ENCODE data around the gene RAB10.

The RAB10 gene

GRCh38 chr2:26148501-26148900 lies 114.6 kb downstream of the RAB10 start:
- Histone ChIP-seq H3K27me3 (ENCODE audit: insufficient read depth, low read length, poor library complexity) (no peaks in the 10 kb centered on the region), H3K79me2 (ENCODE audit: insufficient read depth, low read length) (no peaks in the 10 kb centered on the region), H3K27ac (ENCODE audit: low read length) (no peak overlapping the region), H4K20me1 (ENCODE audit: insufficient read depth, low read length) (no peaks in the 10 kb centered on the region), H3K9me3 (ENCODE audit: insufficient read depth, low read length, severe bottlenecking) (no peaks in the 10 kb centered on the region), H3K4me1 (ENCODE audit: insufficient read depth, low read length) (no peaks in the 10 kb centered on the region), H3K9ac (ENCODE audit: low read depth, low read length) (no peak overlapping the region), H3K4me3 (ENCODE audit: low read depth in 1 of 2, low read length in 2 of 2) (no peak overlapping the region), H3K4me2 (ENCODE audit: insufficient read depth, low read length) (no peak overlapping the region), H3K36me3 (ENCODE audit: insufficient read depth, low read length) (no peaks in the 10 kb centered on the region), H2AFZ (ENCODE audit: low read depth, low read length) (no peak overlapping the region)
- peak; percentile 55; the same call in 1 of the 3 replicates for ATAC-seq (ENCODE audit: insufficient read depth, low read depth)
- TF ChIP-seq EZH2 (IDR thresholded peaks at IDR 0.05; ENCODE audit: borderline replicate concordance, low read depth, low read length, severe bottlenecking) = no peak
- no peak for TF ChIP-seq CTCF (IDR thresholded peaks at IDR 0.05; ENCODE audit: borderline replicate concordance, extremely low read depth, low read length, poor library complexity, severe bottlenecking)
- no peak for DNase-seq

GRCh38 chr2:26150243-26150642 lies 116.4 kb downstream of the RAB10 start:
- TF ChIP-seq EZH2 (IDR thresholded peaks at IDR 0.05; ENCODE audit: borderline replicate concordance, low read depth, low read length, severe bottlenecking) (no peak), CTCF (IDR thresholded peaks at IDR 0.05; ENCODE audit: borderline replicate concordance, extremely low read depth, low read length, poor library complexity, severe bottlenecking) (no peak)
- Histone ChIP-seq H3K79me2 (ENCODE audit: insufficient read depth, low read length) (no peaks in the 10 kb centered on the region), H2AFZ (ENCODE audit: low read depth, low read length) (no peak overlapping the region), H3K27me3 (ENCODE audit: insufficient read depth, low read length, poor library complexity) (no peaks in the 10 kb centered on the region), H3K4me2 (ENCODE audit: insufficient read depth, low read length) (no peak overlapping the region), H3K4me3 (ENCODE audit: low read depth in 1 of 2, low read length in 2 of 2) (no peak overlapping the region), H3K27ac (ENCODE audit: low read length) (no peak overlapping the region), H4K20me1 (ENCODE audit: insufficient read depth, low read length) (no peaks in the 10 kb centered on the region), H3K9ac (ENCODE audit: low read depth, low read length) (no peak overlapping the region), H3K9me3 (ENCODE audit: insufficient read depth, low read length, severe bottlenecking) (no peaks in the 10 kb centered on the region), H3K36me3 (ENCODE audit: insufficient read depth, low read length) (no peaks in the 10 kb centered on the region), H3K4me1 (ENCODE audit: insufficient read depth, low read length) (no peaks in the 10 kb centered on the region)
- ATAC-seq (ENCODE audit: insufficient read depth, low read depth) (no peak), DNase-seq (no peak)

- Histone ChIP-seq H3K27ac (ENCODE audit: low read length) (no peak overlapping the region), H3K9me3 (ENCODE audit: insufficient read depth, low read length, severe bottlenecking) (no peaks in the 10 kb centered on the region), H2AFZ (ENCODE audit: low read depth, low read length) (no peak overlapping the region), H3K4me3 (ENCODE audit: low read depth in 1 of 2, low read length in 2 of 2) (no peak overlapping the region), H3K4me1 (ENCODE audit: insufficient read depth, low read length) (no peaks in the 10 kb centered on the region), H3K36me3 (ENCODE audit: insufficient read depth, low read length) (no peaks in the 10 kb centered on the region), H3K9ac (ENCODE audit: low read depth, low read length) (no peak overlapping the region), H3K27me3 (ENCODE audit: insufficient read depth, low read length, poor library complexity) (no peaks in the 10 kb centered on the region), H3K4me2 (ENCODE audit: insufficient read depth, low read length) (no peak overlapping the region), H3K79me2 (ENCODE audit: insufficient read depth, low read length) (no peaks in the 10 kb centered on the region), H4K20me1 (ENCODE audit: insufficient read depth, low read length) (no peaks in the 10 kb centered on the region)
- DNase-seq = no peak
- no peak for ATAC-seq (ENCODE audit: insufficient read depth, low read depth)
- TF ChIP-seq CTCF (IDR thresholded peaks at IDR 0.05; ENCODE audit: borderline replicate concordance, extremely low read depth, low read length, poor library complexity, severe bottlenecking) (no peak), EZH2 (IDR thresholded peaks at IDR 0.05; ENCODE audit: borderline replicate concordance, low read depth, low read length, severe bottlenecking) (no peak)
These were observed 123.7 kb downstream of the RAB10 start for GRCh38 chr2:26157580-26157979.

- no peak overlapping the region for H2AFZ ChIP-seq (ENCODE audit: low read depth, low read length)
- TF ChIP-seq CTCF (IDR thresholded peaks at IDR 0.05; ENCODE audit: borderline replicate concordance, extremely low read depth, low read length, poor library complexity, severe bottlenecking) = no peak
- no peak for TF ChIP-seq EZH2 (IDR thresholded peaks at IDR 0.05; ENCODE audit: borderline replicate concordance, low read depth, low read length, severe bottlenecking)
- DNase-seq = no peak
These were observed 128.0 kb downstream of the RAB10 start for GRCh38 chr2:26161926-26162325.

More at GRCh38 chr2:26161926-26162325, 128.0 kb downstream of the RAB10 start:
- Histone ChIP-seq H3K9me3 (ENCODE audit: insufficient read depth, low read length, severe bottlenecking) (no peaks in the 10 kb centered on the region), H3K27ac (ENCODE audit: low read length) (no peak overlapping the region), H4K20me1 (ENCODE audit: insufficient read depth, low read length) (no peaks in the 10 kb centered on the region), H3K27me3 (ENCODE audit: insufficient read depth, low read length, poor library complexity) (no peaks in the 10 kb centered on the region), H3K36me3 (ENCODE audit: insufficient read depth, low read length) (no peaks in the 10 kb centered on the region), H3K4me3 (ENCODE audit: low read depth in 1 of 2, low read length in 2 of 2) (no peak overlapping the region), H3K9ac (ENCODE audit: low read depth, low read length) (no peak overlapping the region), H3K4me1 (ENCODE audit: insufficient read depth, low read length) (no peaks in the 10 kb centered on the region), H3K79me2 (ENCODE audit: insufficient read depth, low read length) (no peaks in the 10 kb centered on the region), H3K4me2 (ENCODE audit: insufficient read depth, low read length) (no peak overlapping the region)
- no peak for ATAC-seq (ENCODE audit: insufficient read depth, low read depth)

Data from DND-41 (cell line).